ENCODE results near the gene GAK.
A peak's percentile ranks its signal among the peaks of the same experiment; 100 is the strongest.

The GAK gene

DNA sequence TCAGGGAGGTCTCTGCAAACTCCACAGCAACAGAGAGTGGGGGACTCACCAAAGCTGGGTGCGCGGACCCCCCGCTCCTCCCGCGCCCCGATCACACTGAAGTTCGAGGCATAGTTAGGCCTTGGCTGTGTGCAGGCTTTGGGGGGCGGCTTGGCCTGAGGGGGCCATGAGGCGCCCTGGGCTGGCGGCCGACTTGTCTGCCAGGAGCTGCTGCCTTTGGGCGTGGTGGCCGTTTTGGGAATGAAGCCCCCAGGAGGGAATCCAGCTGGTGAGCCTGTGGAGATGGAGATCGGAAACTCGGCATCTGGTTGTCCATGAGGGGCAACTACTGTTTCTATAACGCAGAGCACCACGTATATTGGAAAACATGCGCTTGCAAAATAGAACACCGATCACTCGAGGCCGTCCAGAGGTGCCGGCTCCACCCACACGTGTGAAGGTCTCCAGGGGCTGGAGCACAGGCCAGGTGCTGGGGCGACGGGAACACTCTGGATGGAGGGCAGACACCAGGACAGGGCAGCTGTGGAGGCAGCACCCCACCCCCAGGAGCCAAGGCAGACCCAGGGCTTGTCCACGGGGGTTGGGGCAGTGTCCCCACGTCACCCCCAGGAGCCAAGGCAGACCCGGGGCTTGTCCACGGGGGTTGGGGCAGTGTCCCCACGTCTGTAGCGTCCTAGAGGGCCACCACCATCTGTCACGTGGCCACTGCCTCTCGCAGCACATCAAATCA, 80.2 kb downstream of the GAK start:
- no peak for DNase-seq (ENCODE audit: low read depth in 2 of 2)
- H3K4me3 ChIP-seq (replicated peaks in 1 of 2; ENCODE audit: low read depth in 2 of 2, low read length in 2 of 2), result no peak overlapping the region
- TF ChIP-seq, protein P1, sequence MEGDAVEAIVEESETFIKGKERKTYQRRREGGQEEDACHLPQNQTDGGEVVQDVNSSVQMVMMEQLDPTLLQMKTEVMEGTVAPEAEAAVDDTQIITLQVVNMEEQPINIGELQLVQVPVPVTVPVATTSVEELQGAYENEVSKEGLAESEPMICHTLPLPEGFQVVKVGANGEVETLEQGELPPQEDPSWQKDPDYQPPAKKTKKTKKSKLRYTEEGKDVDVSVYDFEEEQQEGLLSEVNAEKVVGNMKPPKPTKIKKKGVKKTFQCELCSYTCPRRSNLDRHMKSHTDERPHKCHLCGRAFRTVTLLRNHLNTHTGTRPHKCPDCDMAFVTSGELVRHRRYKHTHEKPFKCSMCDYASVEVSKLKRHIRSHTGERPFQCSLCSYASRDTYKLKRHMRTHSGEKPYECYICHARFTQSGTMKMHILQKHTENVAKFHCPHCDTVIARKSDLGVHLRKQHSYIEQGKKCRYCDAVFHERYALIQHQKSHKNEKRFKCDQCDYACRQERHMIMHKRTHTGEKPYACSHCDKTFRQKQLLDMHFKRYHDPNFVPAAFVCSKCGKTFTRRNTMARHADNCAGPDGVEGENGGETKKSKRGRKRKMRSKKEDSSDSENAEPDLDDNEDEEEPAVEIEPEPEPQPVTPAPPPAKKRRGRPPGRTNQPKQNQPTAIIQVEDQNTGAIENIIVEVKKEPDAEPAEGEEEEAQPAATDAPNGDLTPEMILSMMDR (IDR thresholded peaks at IDR 0.05; ENCODE audit: low read depth, low read length), result no peak

DNA sequence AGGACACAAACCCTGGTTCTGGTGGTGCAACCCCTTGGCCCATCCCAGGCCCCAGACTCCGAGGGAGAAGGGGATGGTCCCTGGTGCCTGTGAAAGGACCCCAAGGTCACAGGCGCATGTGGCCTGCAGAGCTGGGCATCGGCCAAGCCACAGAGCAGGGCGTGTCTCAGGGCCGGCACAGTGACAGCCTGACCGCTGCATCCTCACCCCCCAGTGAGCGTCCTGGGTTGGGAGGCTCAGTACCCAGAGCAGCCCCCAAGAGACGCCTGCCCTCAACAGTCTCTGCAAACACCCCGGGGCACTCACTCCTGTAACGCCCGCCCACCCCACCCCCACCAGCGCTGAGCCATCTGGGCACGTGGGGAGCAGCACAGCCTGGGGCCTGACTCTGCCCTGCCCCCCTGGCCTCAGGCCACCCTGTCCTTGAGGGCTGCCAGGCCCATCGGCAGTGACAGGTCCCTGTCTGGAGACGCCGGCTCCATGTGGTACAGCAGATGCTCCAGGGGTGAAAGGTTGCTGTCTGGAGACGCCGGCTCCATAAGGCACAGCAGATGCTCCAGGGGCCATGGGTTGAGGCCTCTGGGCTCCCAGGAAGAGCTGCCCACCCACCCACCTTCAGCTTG, 81.7 kb downstream of the GAK start:
- H3K4me3 ChIP-seq (replicated peaks in 1 of 2; ENCODE audit: low read depth in 2 of 2, low read length in 2 of 2), result no peak overlapping the region
- no peak for DNase-seq (ENCODE audit: low read depth in 2 of 2)
- TF ChIP-seq, protein P1 (IDR thresholded peaks at IDR 0.05; ENCODE audit: low read depth, low read length), result no peak

DNA sequence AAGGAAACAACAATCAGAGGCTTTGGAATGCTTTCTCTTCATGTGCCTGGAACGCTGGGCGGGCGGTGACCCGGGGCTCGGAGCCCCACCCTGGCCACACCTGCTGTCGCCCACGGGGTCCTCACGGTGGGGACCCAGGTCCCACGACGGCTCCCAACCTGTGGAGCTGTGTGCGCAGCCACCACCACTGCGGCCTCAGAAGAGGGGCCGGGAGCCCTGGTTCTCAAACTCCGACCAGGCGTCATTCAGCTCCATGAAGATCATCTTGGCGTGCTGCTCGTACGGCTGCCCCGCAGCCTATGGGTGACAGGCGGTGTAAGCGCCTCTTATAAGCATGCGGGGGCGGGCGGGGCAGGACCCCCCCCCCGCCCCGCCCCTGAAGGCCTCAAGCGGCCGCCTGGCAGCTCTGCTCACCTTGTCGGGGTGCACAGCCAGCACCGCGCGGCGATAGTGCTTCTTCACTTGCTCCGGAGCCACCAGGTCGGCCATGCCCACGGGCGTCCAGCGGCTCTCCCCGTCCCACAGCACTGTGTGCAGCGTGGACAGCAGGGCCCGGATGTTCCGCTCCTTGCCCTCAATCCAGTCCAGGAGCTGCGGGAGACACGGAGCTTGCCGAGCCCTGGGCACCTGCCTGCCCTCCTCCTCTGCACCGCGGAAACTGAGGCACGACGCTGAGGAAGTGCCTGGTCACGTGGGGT, 82.5 kb downstream of the GAK start:
- TF ChIP-seq, protein P1 (IDR thresholded peaks at IDR 0.05; ENCODE audit: low read depth, low read length), result no peak
- DNase-seq (ENCODE audit: low read depth in 2 of 2), result no peak
- no peak overlapping the region for H3K4me3 ChIP-seq (replicated peaks in 1 of 2; ENCODE audit: low read depth in 2 of 2, low read length in 2 of 2)

DNA sequence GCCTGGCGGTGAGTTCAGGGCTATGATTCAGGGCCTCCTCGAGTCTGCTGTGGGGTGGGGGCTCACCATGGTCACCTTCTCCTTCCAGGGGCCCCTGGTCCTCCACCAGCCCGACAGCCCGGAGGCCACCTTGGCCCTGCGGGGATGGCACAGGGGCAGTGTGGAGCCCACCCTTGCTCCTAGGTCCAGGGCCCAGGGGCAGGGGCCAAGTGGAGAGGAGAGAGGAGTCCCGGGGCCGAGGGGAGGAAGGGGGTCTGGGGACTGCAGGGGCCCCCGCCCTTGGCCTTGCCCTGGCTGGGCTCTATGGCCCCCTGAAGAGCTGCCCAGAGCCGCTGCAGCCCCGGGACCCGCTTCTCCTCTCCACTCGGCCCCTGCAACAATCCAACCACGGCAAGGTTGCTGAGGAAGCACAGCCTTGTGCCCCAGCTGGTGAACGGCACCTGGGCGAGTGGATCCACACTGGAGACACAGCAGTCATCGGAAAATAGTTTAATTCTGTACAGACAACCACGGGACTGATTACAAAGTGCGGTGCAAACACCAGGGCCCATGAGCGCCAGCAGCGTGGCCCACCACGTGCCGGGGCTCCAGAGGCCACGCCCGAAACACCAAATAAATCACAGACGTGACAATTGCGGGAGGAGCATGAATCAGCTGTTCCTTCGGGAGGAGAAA, 83.2 kb downstream of the GAK start:
- no peak overlapping the region for H3K4me3 ChIP-seq (replicated peaks in 1 of 2; ENCODE audit: low read depth in 2 of 2, low read length in 2 of 2)
- no peak for DNase-seq (ENCODE audit: low read depth in 2 of 2)
- TF ChIP-seq, protein P1 (IDR thresholded peaks at IDR 0.05; ENCODE audit: low read depth, low read length), result no peak

DNA sequence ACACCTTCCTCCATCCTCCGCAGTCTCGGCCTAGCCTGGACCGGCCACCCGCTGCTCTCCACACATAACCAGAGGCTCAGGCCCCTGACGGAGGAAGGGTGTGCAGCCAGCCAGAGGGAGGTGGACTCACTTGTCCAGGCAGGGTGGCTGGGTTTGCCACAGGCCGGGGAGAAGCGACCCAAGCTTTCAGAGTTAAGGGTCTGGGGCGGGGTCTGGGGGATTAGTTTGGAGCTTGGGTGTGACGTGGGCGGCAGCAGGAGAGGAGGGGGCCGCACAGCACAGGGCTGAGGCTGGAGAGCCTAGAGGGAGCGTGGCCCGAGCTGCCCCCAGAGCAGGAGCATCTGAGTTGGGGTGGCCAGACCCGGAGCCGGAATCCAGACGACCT, 83.8 kb downstream of the GAK start:
- H3K4me3 ChIP-seq (replicated peaks in 1 of 2; ENCODE audit: low read depth in 2 of 2, low read length in 2 of 2), result no peak overlapping the region
- DNase-seq (ENCODE audit: low read depth in 2 of 2), result no peak
- TF ChIP-seq, protein P1 (IDR thresholded peaks at IDR 0.05; ENCODE audit: low read depth, low read length), result no peak

DNA sequence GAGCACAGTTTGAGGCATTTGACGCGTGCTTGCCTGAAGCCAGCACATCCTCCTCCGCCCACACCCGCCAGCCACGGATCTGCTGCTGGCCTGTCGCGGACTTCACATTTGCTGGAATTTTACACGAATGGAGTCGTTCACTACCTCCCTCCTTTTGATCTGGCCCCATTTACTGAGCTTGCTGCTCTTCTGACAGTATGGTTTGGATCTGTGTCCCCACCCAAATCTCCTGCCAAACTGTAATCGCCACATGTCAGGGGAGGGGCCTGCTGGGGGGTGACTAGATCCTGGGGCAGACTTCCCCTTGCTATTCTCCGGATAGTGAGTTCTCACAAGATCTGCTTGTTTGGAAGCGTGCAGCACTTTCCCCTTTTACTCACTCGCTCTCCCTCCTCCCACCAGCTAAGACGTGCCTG, 86.3 kb downstream of the GAK start:
- DNase-seq (ENCODE audit: low read depth in 2 of 2), result peak; percentile 18 to 45
- TF ChIP-seq, protein P1 (IDR thresholded peaks at IDR 0.05; ENCODE audit: low read depth, low read length), result no peak
- H3K4me3 ChIP-seq (replicated peaks in 1 of 2; ENCODE audit: low read depth in 2 of 2, low read length in 2 of 2), result no peak overlapping the region
